Activated CD8-positive, alpha-beta T cell treated with anti-CD3 and anti-CD28 coated beads for 36 hours (primary cell): Measurements from ENCODE around the gene COQ7. TPM values are rescaled to one million over a fixed set of nuclear protein-coding genes. Genes with fewer than 3 reads are reported as not detected.

ENCODE experiments used
- ATAC-seq: fragments of 200-7000 bp; cut with Tn5 transposase; one replicate; pipeline ENCODE4 v1.10.0; 2021; ENCODE audit warnings: mild to moderate bottlenecking, moderate library complexity
- CTCF ChIA-PET: fragments of 350-600 bp; sonication (Branson Sonifier 250); formaldehyde crosslinking; loops from one replicate; lab custom pipeline; 2021; ENCODE audit warnings: antibody characterized with exemption; lab: Charles Lee
- POLR2A ChIA-PET: fragments of 350-600 bp; sonication (Branson Sonifier 250); formaldehyde crosslinking; loops from one replicate; lab custom pipeline; 2021; ENCODE audit warnings: antibody characterized with exemption; lab: Charles Lee
- DNase-seq: peaks from one replicate; pipeline ENCODE4 v3.0.0-alpha.2; 2020
- H3K27ac Mint-ChIP-seq: one replicate; pipeline ENCODE4 v1.8.0; 2021; ENCODE audit warnings: mild to moderate bottlenecking, mixed read lengths
- H3K27me3 Mint-ChIP-seq: one replicate; pipeline ENCODE4 v1.8.0; 2021; ENCODE audit warnings: mixed read lengths
- H3K36me3 Mint-ChIP-seq: one replicate; pipeline ENCODE4 v1.8.0; 2021; ENCODE audit warnings: low read depth, mixed read lengths
- H3K4me1 Mint-ChIP-seq: one replicate; pipeline ENCODE4 v1.8.0; 2021; ENCODE audit warnings: low read depth, mixed read lengths
- H3K4me3 Mint-ChIP-seq: one replicate; pipeline ENCODE4 v1.8.0; 2021; ENCODE audit warnings: mild to moderate bottlenecking, moderate library complexity, mixed read lengths
- H3K9me3 Mint-ChIP-seq: one replicate; pipeline ENCODE4 v1.8.0; 2021; ENCODE audit warnings: mixed read lengths
- intact Hi-C: fragments of 100-400 bp; cut with micrococcal nuclease; formaldehyde crosslinking; loops from one replicate; pipeline ENCODE4 v1.10.0; 2022
- total RNA-seq, 2 experiments: library from RNA; stranded (reverse); gene quantifications; one replicate each; pipeline ENCODE4 v1.2.3, GENCODE V29; 2021
- TF ChIP-seq, protein P1 (sequence below): fragments of 200-600 bp; IDR thresholded peaks from one replicate; pipeline ENCODE4 v1.8.0; 2022; ENCODE audit warnings: antibody characterized with exemption, mild to moderate bottlenecking

COQ7 gene
- total RNA-seq, 2 experiments from 2014 or later, result 16.9 to 19.2 TPM

- Mint-ChIP-seq H3K9me3 (peaks cover 19% of the 10 kb centered on the region), H3K4me3 (no peak overlapping the region), H3K27me3 (peaks cover 11% of the 10 kb centered on the region), H3K27ac (no peak overlapping the region), H3K4me1 (peaks cover 7% of the 10 kb centered on the region), H3K36me3 (peaks cover 3% of the 10 kb centered on the region)
- no peak for ATAC-seq
- CTCF ChIA-PET, result interaction anchor here (1.3 to 2.8 kb wide), 2 partner anchors 9 to 85 kb away, joined by 3 to 20 read pairs; no protein-coding TSS in a partner anchor
- TF ChIP-seq, protein P1, sequence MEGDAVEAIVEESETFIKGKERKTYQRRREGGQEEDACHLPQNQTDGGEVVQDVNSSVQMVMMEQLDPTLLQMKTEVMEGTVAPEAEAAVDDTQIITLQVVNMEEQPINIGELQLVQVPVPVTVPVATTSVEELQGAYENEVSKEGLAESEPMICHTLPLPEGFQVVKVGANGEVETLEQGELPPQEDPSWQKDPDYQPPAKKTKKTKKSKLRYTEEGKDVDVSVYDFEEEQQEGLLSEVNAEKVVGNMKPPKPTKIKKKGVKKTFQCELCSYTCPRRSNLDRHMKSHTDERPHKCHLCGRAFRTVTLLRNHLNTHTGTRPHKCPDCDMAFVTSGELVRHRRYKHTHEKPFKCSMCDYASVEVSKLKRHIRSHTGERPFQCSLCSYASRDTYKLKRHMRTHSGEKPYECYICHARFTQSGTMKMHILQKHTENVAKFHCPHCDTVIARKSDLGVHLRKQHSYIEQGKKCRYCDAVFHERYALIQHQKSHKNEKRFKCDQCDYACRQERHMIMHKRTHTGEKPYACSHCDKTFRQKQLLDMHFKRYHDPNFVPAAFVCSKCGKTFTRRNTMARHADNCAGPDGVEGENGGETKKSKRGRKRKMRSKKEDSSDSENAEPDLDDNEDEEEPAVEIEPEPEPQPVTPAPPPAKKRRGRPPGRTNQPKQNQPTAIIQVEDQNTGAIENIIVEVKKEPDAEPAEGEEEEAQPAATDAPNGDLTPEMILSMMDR, result no peak
- intact Hi-C loops, result no loop called here
- POLR2A ChIA-PET, result no interaction called here
- DNase-seq, result no peak
These were observed 26.5 kb downstream of the COQ7 start for GRCh38 chr16:19093631-19094541.

DNA sequence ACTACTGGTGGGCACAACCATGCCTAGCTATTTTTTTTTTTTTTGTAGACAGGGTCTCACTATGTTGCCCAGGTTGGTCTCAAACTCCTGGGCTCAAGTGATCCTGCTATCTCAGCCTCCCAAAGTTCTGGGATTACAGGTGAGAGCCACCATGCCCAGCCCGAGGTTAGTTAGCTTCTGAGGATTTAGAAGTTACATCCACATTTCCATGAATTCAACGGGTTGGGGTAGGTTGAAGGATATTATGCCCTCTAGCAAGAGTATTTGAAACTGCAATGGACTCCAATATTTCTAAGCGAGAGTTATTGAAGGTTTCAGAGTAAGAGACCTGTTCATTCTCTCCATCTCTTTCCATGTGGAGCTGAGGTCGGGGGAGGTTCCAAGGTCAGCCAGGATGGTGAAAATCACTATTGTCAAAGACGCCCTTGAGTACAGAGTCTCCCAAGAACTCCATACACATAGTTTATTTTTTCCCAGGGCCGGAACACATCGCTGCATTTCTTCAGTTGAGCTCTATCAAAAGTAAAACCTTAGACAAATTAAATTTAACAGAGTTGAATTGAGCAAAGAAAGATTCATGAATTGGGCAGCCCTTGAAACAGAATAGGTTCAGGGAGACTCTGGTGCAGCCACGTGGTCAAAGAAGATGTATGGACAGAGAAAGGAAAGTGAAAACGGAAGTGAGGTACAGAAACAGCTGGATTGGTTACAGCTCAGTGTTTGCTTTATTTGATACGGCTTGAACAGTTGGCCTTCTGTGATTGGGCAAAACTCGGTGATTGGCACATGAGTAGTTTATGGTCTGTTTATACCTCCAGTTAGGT, 27.3 kb downstream of the COQ7 start:
- Mint-ChIP-seq H3K36me3 (peaks cover 3% of the 10 kb centered on the region), H3K9me3 (peaks cover 19% of the 10 kb centered on the region), H3K27ac (no peak overlapping the region), H3K4me3 (no peak overlapping the region), H3K4me1 (peaks cover 7% of the 10 kb centered on the region), H3K27me3 (peaks cover 11% of the 10 kb centered on the region)
- CTCF ChIA-PET, result interaction anchor here (0.9 to 2.8 kb wide), 3 partner anchors 10 to 84 kb away, joined by 3 to 20 read pairs (median 3); no protein-coding TSS in a partner anchor
- TF ChIP-seq, protein P1, result no peak
- ATAC-seq (peak; percentile 71), DNase-seq (peak; percentile 13)
- intact Hi-C loops, result no loop called here
- POLR2A ChIA-PET, result interaction anchor here (0.9 kb wide), 1 partner anchor 12 kb away, joined by 3 read pairs; no protein-coding TSS in a partner anchor

- peaks cover 11% of the 10 kb centered on the region for H3K27me3 Mint-ChIP-seq
- peaks cover 3% of the 10 kb centered on the region for H3K36me3 Mint-ChIP-seq
- peaks cover 7% of the 10 kb centered on the region for H3K4me1 Mint-ChIP-seq
- no peak for DNase-seq
- POLR2A ChIA-PET, result interaction anchor here (0.9 kb wide), 1 partner anchor 13 kb away, joined by 3 read pairs; no protein-coding TSS in a partner anchor
- intact Hi-C loops, result no loop called here
- ATAC-seq, result no peak
- CTCF ChIA-PET, result interaction anchor here (2.8 kb wide), 1 partner anchor 10 kb away, joined by 20 read pairs; no protein-coding TSS in a partner anchor
- H3K27ac Mint-ChIP-seq, result no peak overlapping the region
- no peak overlapping the region for H3K4me3 Mint-ChIP-seq
- TF ChIP-seq, protein P1, result no peak
- peaks cover 21% of the 10 kb centered on the region for H3K9me3 Mint-ChIP-seq
These were observed 28.2 kb downstream of the COQ7 start for GRCh38 chr16:19095654-19096053.

- TF ChIP-seq, protein P1, result no peak
- H3K4me3 Mint-ChIP-seq, result no peak overlapping the region
- POLR2A ChIA-PET, result no interaction called here
- H3K27ac Mint-ChIP-seq, result no peak overlapping the region
- DNase-seq, result no peak
- peaks cover 7% of the 10 kb centered on the region for H3K9me3 Mint-ChIP-seq
- intact Hi-C loops, result no loop called here
- ATAC-seq, result no peak
- peaks cover 8% of the 10 kb centered on the region for H3K27me3 Mint-ChIP-seq
- H3K4me1 Mint-ChIP-seq, result peaks cover 7% of the 10 kb centered on the region
- CTCF ChIA-PET, result interaction anchor here (1.7 kb wide), 1 partner anchor 12 kb away, joined by 7 read pairs; no protein-coding TSS in a partner anchor
- H3K36me3 Mint-ChIP-seq, result peaks cover 2% of the 10 kb centered on the region
These were observed 30.8 kb downstream of the COQ7 start for GRCh38 chr16:19098173-19098572.
